GM19025 (cell line): Measurements from ENCODE around the gene FBXO31.

Source experiments
- ATAC-seq: cut with Tn5 transposase; IDR thresholded peaks from one replicate; pipeline ENCODE4 v1.9.1; 2021; ENCODE audit warnings: mild to moderate bottlenecking, low read depth, moderate library complexity; ENCODE audit not compliant: unreplicated experiment

FBXO31 gene

GRCh38 chr16:87316923-87317749 lies 66.4 kb downstream of the FBXO31 start, which contains the start of gene C16orf95:
Gene C16orf95 (minus strand): TSS chr16:87317392. CDS start chr16:87317242, 150 bp downstream.
- peak; percentile 95 for ATAC-seq

- ATAC-seq = no peak
Measured at GRCh38 chr16:87316450-87316922, 67.1 kb downstream of the FBXO31 start.

- no peak for ATAC-seq
Measured at GRCh38 chr16:87314990-87315420, 68.6 kb downstream of the FBXO31 start.

GRCh38 chr16:87312008-87312407 lies 71.6 kb downstream of the FBXO31 start:
- no peak for ATAC-seq

- ATAC-seq = no peak
Measured at GRCh38 chr16:87311387-87311786, 72.2 kb downstream of the FBXO31 start.

- ATAC-seq = no peak
Measured at GRCh38 chr16:87310610-87311009, 73.0 kb downstream of the FBXO31 start.

GRCh38 chr16:87309620-87310525 lies 73.7 kb downstream of the FBXO31 start:
- ATAC-seq = no peak

GRCh38 chr16:87308826-87309225 lies 74.8 kb downstream of the FBXO31 start:
- no peak for ATAC-seq

GRCh38 chr16:87306516-87306915 lies 77.1 kb downstream of the FBXO31 start:
- ATAC-seq = no peak

- ATAC-seq = no peak
Measured at GRCh38 chr16:87305505-87306391, 77.8 kb downstream of the FBXO31 start.

- ATAC-seq = no peak
Measured at GRCh38 chr16:87304951-87305350, 78.6 kb downstream of the FBXO31 start.

- ATAC-seq = no peak
Measured at GRCh38 chr16:87303962-87304521, 79.5 kb downstream of the FBXO31 start.

GRCh38 chr16:87303431-87303930 lies 80.1 kb downstream of the FBXO31 start:
- no peak for ATAC-seq

- ATAC-seq = no peak
Measured at GRCh38 chr16:87298857-87299465, 84.6 kb downstream of the FBXO31 start.

GRCh38 chr16:87297918-87298631 lies 85.5 kb downstream of the FBXO31 start:
- ATAC-seq = no peak

GRCh38 chr16:87297407-87297806 lies 86.2 kb downstream of the FBXO31 start:
- no peak for ATAC-seq

GRCh38 chr16:87295661-87296531 lies 87.7 kb downstream of the FBXO31 start:
- ATAC-seq = no peak

GRCh38 chr16:87295259-87295658 lies 88.3 kb downstream of the FBXO31 start:
- no peak for ATAC-seq
